CD4-positive, alpha-beta T cell (primary cell): Measurements from ENCODE around the gene ST3GAL3. TPM values are rescaled to one million over a fixed set of nuclear protein-coding genes. Genes with fewer than 3 reads are reported as not detected.

Experiments used
- ATAC-seq: fragments of 200-7000 bp; cut with Tn5 transposase; one replicate; pipeline ENCODE4 v1.10.0; 2022; ENCODE audit warnings: mild to moderate bottlenecking; ENCODE audit not compliant: poor library complexity
- CTCF ChIA-PET: fragments of 350-600 bp; sonication (Branson Sonifier 250); formaldehyde crosslinking; loops from one replicate; lab custom pipeline; 2021; ENCODE audit warnings: antibody characterized with exemption, inconsistent platforms; lab: Charles Lee
- POLR2A ChIA-PET: fragments of 350-600 bp; sonication (Branson Sonifier 250); formaldehyde crosslinking; loops from one replicate; lab custom pipeline; 2021; ENCODE audit warnings: antibody characterized with exemption, inconsistent platforms; lab: Charles Lee
- DNase-seq, 14 experiments: peaks; one replicate each; pipeline ENCODE4 v3.0.0-alpha.2; 2013 to 2020; ENCODE audit warnings: mixed read lengths in 2 of 14
- H3K27ac ChIP-seq, 2 donors: one replicate each; pipeline versions ENCODE4 v1.5.1 to v1.7.0; 2013; ENCODE audit warnings: low read length in 2 of 2, low read depth in 1 of 2, mild to moderate bottlenecking in 1 of 2
- H3K27me3 ChIP-seq, 2 experiments: 1 replicate in 1 of 2; 2 replicates in 1 of 2; pipeline versions ENCODE4 v1.6.1 to v1.7.0; 2013; ENCODE audit warnings: low read length in 2 of 2, control low read depth in 1 of 2, mild to moderate bottlenecking in 1 of 2, moderate library complexity in 1 of 2; ENCODE audit not compliant: insufficient read depth in 2 of 2, control insufficient read depth in 1 of 2
- H3K36me3 ChIP-seq: one replicate; pipeline ENCODE4 v1.6.1; 2013; ENCODE audit warnings: low read length, control low read depth; ENCODE audit not compliant: insufficient read depth
- H3K4me1 ChIP-seq: one replicate; pipeline ENCODE4 v1.6.1; 2013; ENCODE audit warnings: low read length, control low read depth; ENCODE audit not compliant: insufficient read depth
- H3K4me3 ChIP-seq: one replicate; pipeline ENCODE4 v1.5.1; 2013; ENCODE audit warnings: mild to moderate bottlenecking, low read length, moderate library complexity
- H3K9me3 ChIP-seq, 2 experiments: 1 replicate in 1 of 2; 2 replicates in 1 of 2; pipeline versions ENCODE4 v1.6.1 to v1.7.0; 2013; ENCODE audit warnings: low read length in 2 of 2, mild to moderate bottlenecking in 2 of 2, control low read depth in 1 of 2, moderate library complexity in 1 of 2; ENCODE audit not compliant: control insufficient read depth in 1 of 2, insufficient read depth in 1 of 2
- H3K27ac Mint-ChIP-seq: one replicate; pipeline ENCODE4 v1.8.0; 2020; ENCODE audit warnings: mixed read lengths
- H3K27me3 Mint-ChIP-seq: one replicate; pipeline ENCODE4 v1.8.0; 2021; ENCODE audit warnings: mixed read lengths
- H3K36me3 Mint-ChIP-seq: one replicate; pipeline ENCODE4 v1.8.0; 2021; ENCODE audit warnings: low read depth, mixed read lengths
- H3K4me1 Mint-ChIP-seq: one replicate; pipeline ENCODE4 v1.8.0; 2021; ENCODE audit warnings: low read depth, mixed read lengths
- H3K4me3 Mint-ChIP-seq: one replicate; pipeline ENCODE4 v1.8.0; 2020; ENCODE audit warnings: mild to moderate bottlenecking, mixed read lengths
- H3K9me3 Mint-ChIP-seq: one replicate; pipeline ENCODE4 v1.8.0; 2020; ENCODE audit warnings: mixed read lengths
- CTCF ChIP-seq: fragments of 200-600 bp; IDR thresholded peaks from one replicate; pipeline ENCODE4 v1.8.0; 2022; ENCODE audit warnings: antibody characterized with exemption, mild to moderate bottlenecking
- intact Hi-C, 2 experiments: fragments of 100-400 bp; cut with DNase I in 1 of 2; cut with micrococcal nuclease in 1 of 2; formaldehyde crosslinking; loops; one replicate each; pipeline versions ENCODE4 v1.15.1 to v1.9.0; 2023 to 2025; cut with DNase I, micrococcal nuclease
- total RNA-seq, 174 experiments: library from RNA in 2 of 174; stranded (reverse) in 2 of 174; gene quantifications; one replicate each; pipeline ENCODE4 v1.2.3 and lab custom pipeline; 2021 to 2026

The ST3GAL3 gene
- total RNA-seq, 2 experiments from 2014 or later = 17.6 to 20.5 TPM

- H3K9me3 Mint-ChIP-seq = no peaks in the 10 kb centered on the region
- H3K4me1 ChIP-seq = no peaks in the 10 kb centered on the region
- H3K4me3 ChIP-seq = no peak overlapping the region
- intact Hi-C loops = no loop called here
- no peaks in the 10 kb centered on the region for H3K27me3 Mint-ChIP-seq
- H3K36me3 Mint-ChIP-seq = peaks cover 47% of the 10 kb centered on the region
- ATAC-seq (no peak), DNase-seq (no peak)
- H3K27me3 ChIP-seq = no peaks in the 10 kb centered on the region
- ChIA-PET CTCF (no interaction called here), POLR2A (no interaction called here)
- TF ChIP-seq CTCF = no peak
- H3K9me3 ChIP-seq = no peaks in the 10 kb centered on the region
- H3K27ac ChIP-seq = no peak overlapping the region
- H3K36me3 ChIP-seq = peaks cover 8% of the 10 kb centered on the region
- H3K4me1 Mint-ChIP-seq = no peaks in the 10 kb centered on the region
- H3K27ac Mint-ChIP-seq = no peak overlapping the region
- no peak overlapping the region for H3K4me3 Mint-ChIP-seq
Observed at GRCh38 chr1:43742026-43742425, 34.7 kb downstream of the ST3GAL3 start.

GRCh38 chr1:43743206-43743605, 35.9 kb downstream of the ST3GAL3 start:
- H3K4me1 ChIP-seq = no peaks in the 10 kb centered on the region
- ATAC-seq (no peak), DNase-seq (no peak)
- Mint-ChIP-seq H3K36me3 (peaks cover 36% of the 10 kb centered on the region), H3K27me3 (no peaks in the 10 kb centered on the region), H3K4me3 (no peak overlapping the region), H3K4me1 (no peaks in the 10 kb centered on the region), H3K27ac (no peak overlapping the region), H3K9me3 (no peaks in the 10 kb centered on the region)
- ChIA-PET CTCF (no interaction called here), POLR2A (no interaction called here)
- no peaks in the 10 kb centered on the region for H3K9me3 ChIP-seq
- no peaks in the 10 kb centered on the region for H3K27me3 ChIP-seq
- TF ChIP-seq CTCF = no peak
- intact Hi-C loops = no loop called here
- no peak overlapping the region for H3K4me3 ChIP-seq
- H3K27ac ChIP-seq = no peak overlapping the region
- H3K36me3 ChIP-seq = peaks cover 6% of the 10 kb centered on the region

- CTCF ChIA-PET = no interaction called here
- H3K4me1 Mint-ChIP-seq = no peaks in the 10 kb centered on the region
Observed at GRCh38 chr1:43747736-43748135, 40.4 kb downstream of the ST3GAL3 start.

More at GRCh38 chr1:43747736-43748135, 40.4 kb downstream of the ST3GAL3 start:
- Histone ChIP-seq H3K9me3 (no peaks in the 10 kb centered on the region), H3K27me3 (no peaks in the 10 kb centered on the region), H3K36me3 (no peaks in the 10 kb centered on the region), H3K4me3 (no peak overlapping the region), H3K4me1 (no peaks in the 10 kb centered on the region), H3K27ac (no peak overlapping the region)
- DNase-seq = no peak
- no peak for TF ChIP-seq CTCF
- POLR2A ChIA-PET = no interaction called here
- H3K27me3 Mint-ChIP-seq = no peaks in the 10 kb centered on the region
- intact Hi-C loops = no loop called here
- peaks cover 31% of the 10 kb centered on the region for H3K36me3 Mint-ChIP-seq
- H3K9me3 Mint-ChIP-seq = no peaks in the 10 kb centered on the region
- no peak overlapping the region for H3K4me3 Mint-ChIP-seq
- no peak for ATAC-seq
- H3K27ac Mint-ChIP-seq = no peak overlapping the region
